Endothelial cell of umbilical vein (primary cell): ENCODE data around the gene ANKFN1. TPM values are rescaled to one million over a fixed set of nuclear protein-coding genes. Genes with fewer than 3 reads are reported as not detected.

Experiments used
- BruUV-seq: library from RNA; stranded (reverse); fragments of 400-500 nt; replicated peaks from 2 replicates; lab custom pipeline; 2021; lab: Mats Ljungman, UMichigan
- CTCF ChIA-PET: fragments of 300-600, 350-600 bp; sonication (Branson Sonifier 250); formaldehyde crosslinking; loops from one replicate; lab custom pipeline; 2021; ENCODE audit warnings: antibody characterized with exemption, inconsistent platforms; lab: Charles Lee
- POLR2A ChIA-PET: fragments of 300-600, 350-600 bp; sonication (Branson Sonifier 250); formaldehyde crosslinking; loops from one replicate; lab custom pipeline; 2021; ENCODE audit warnings: antibody characterized with exemption, inconsistent platforms; lab: Charles Lee
- DNase-seq: peaks from one replicate; pipeline ENCODE4 v3.0.0-alpha.2; 2011; ENCODE audit warnings: low read depth, low spot score
- FAIRE-seq: peaks from 2 replicates; lab custom pipeline; 2011; peaks lifted over from hg19 to GRCh38; lab: Jason Lieb, UNC
- H2AFZ ChIP-seq: 2 replicates; pipeline ENCODE4 v1.6.0; 2012; ENCODE audit warnings: low read depth, low read length, control low read depth, inconsistent platforms
- H3K27ac ChIP-seq: 2 replicates; pipeline ENCODE4 v1.5.1; 2011; ENCODE audit warnings: low read depth, mild to moderate bottlenecking, control low read depth, low read length, moderate library complexity; ENCODE audit not compliant: insufficient read depth
- H3K27me3 ChIP-seq, 2 experiments: 2 replicates each; pipeline versions ENCODE4 v1.6.0 to v1.6.1; 2011; ENCODE audit warnings: low read length in 2 of 2, mixed read lengths in 1 of 2; ENCODE audit not compliant: control insufficient read depth in 2 of 2, insufficient read depth in 2 of 2
- H3K36me3 ChIP-seq, 2 experiments: 2 replicates in 1 of 2; 3 replicates in 1 of 2; pipeline ENCODE4 v1.5.1; 2011; ENCODE audit warnings: low read length in 2 of 2, mild to moderate bottlenecking in 1 of 2, moderate library complexity in 1 of 2; ENCODE audit not compliant: control insufficient read depth in 2 of 2, insufficient read depth in 2 of 2; ENCODE audit errors: extremely low read depth in 1 of 2
- H3K4me1 ChIP-seq: 3 replicates; pipeline ENCODE4 v1.5.1; 2011; ENCODE audit warnings: mild to moderate bottlenecking, low read length; ENCODE audit not compliant: control insufficient read depth, insufficient read depth; ENCODE audit errors: extremely low read depth
- H3K4me2 ChIP-seq: 2 replicates; pipeline ENCODE4 v1.6.1; 2011; ENCODE audit warnings: low read length, control low read depth, mixed read lengths; ENCODE audit not compliant: insufficient read depth
- H3K4me3 ChIP-seq, 3 experiments: fragments of 200-600 bp in 1 of 3; sonication (generic), shearing (Covaris generic) in 1 of 3; replicated peaks in 1 of 3; 2 replicates each; pipeline ENCODE4 v1.5.1; 2011 to 2016; ENCODE audit warnings: control low read depth in 3 of 3, low read length in 3 of 3, mild to moderate bottlenecking in 2 of 3, inconsistent platforms in 1 of 3, low read depth in 1 of 3, moderate library complexity in 1 of 3; ENCODE audit not compliant: insufficient read depth in 1 of 3
- H3K79me2 ChIP-seq: 2 replicates; pipeline ENCODE4 v1.6.0; 2012; ENCODE audit warnings: low read length, inconsistent platforms; ENCODE audit not compliant: control insufficient read depth, insufficient read depth
- H3K9ac ChIP-seq: replicated peaks from 2 replicates; pipeline ENCODE3; 2011; ENCODE audit warnings: low read length, control low read depth; ENCODE audit not compliant: insufficient read depth; ENCODE audit errors: extremely low read depth
- H3K9me1 ChIP-seq: replicated peaks from 3 replicates; pipeline ENCODE4 v1.6.0; 2011; ENCODE audit warnings: mild to moderate bottlenecking, low read length; ENCODE audit not compliant: control insufficient read depth, insufficient read depth; ENCODE audit errors: extremely low read depth
- H3K9me3 ChIP-seq: replicated peaks from 2 replicates; pipeline ENCODE4 v1.5.1; 2012; ENCODE audit warnings: low read length, inconsistent platforms; ENCODE audit not compliant: control insufficient read depth, insufficient read depth
- H4K20me1 ChIP-seq: replicated peaks from 2 replicates; pipeline ENCODE3; 2011; ENCODE audit warnings: mild to moderate bottlenecking, low read length; ENCODE audit not compliant: control insufficient read depth, insufficient read depth; ENCODE audit errors: extremely low read depth
- CTCF ChIP-seq, 2 donors: IDR thresholded peaks; 1 replicate in 1 of 2; 2 replicates in 1 of 2; pipeline ENCODE4 v1.5.1; 2011; ENCODE audit warnings: low read length in 2 of 2, mild to moderate bottlenecking in 2 of 2, moderate library complexity in 2 of 2, control low read depth in 1 of 2, inconsistent platforms in 1 of 2, low read depth in 1 of 2; ENCODE audit not compliant: insufficient read depth in 1 of 2; ENCODE audit errors: extremely low read depth in 1 of 2
- EZH2 ChIP-seq: IDR thresholded peaks from 2 replicates; pipeline ENCODE4 v1.6.1; 2012; ENCODE audit warnings: borderline replicate concordance, low read depth, mild to moderate bottlenecking, moderate library complexity, low read length, inconsistent platforms; ENCODE audit not compliant: severe bottlenecking
- FOS ChIP-seq: IDR thresholded peaks from 2 replicates; pipeline ENCODE4 v1.6.1; 2011; ENCODE audit warnings: mild to moderate bottlenecking, low read length, moderate library complexity, borderline replicate concordance; ENCODE audit not compliant: insufficient read depth
- GATA2 ChIP-seq: IDR thresholded peaks from 2 replicates; pipeline ENCODE4 v1.7.0; 2011; ENCODE audit warnings: low read depth, mild to moderate bottlenecking, moderate library complexity, mixed read lengths, low read length; ENCODE audit not compliant: insufficient read length, insufficient read depth
- JUN ChIP-seq: IDR thresholded peaks from 2 replicates; pipeline ENCODE4 v1.6.1; 2011; ENCODE audit warnings: borderline replicate concordance, low read depth; ENCODE audit not compliant: insufficient read length, insufficient read depth
- MAX ChIP-seq: IDR thresholded peaks from 2 replicates; pipeline ENCODE4 v1.6.1; 2011; ENCODE audit not compliant: insufficient read depth, insufficient read length
- MYC ChIP-seq: IDR thresholded peaks from one replicate; pipeline ENCODE4 v1.6.1; 2011; ENCODE audit warnings: mild to moderate bottlenecking, low read depth, low read length
- POLR2A ChIP-seq: IDR thresholded peaks from 2 replicates; pipeline ENCODE4 v1.6.1; 2012; ENCODE audit warnings: low read depth, mild to moderate bottlenecking, control low read depth, low read length
- POLR2AphosphoS5 ChIP-seq: IDR thresholded peaks from 2 replicates; pipeline ENCODE4 v1.6.1; 2012; ENCODE audit warnings: low read depth, mild to moderate bottlenecking, control low read depth, low read length, moderate library complexity; ENCODE audit not compliant: insufficient read depth
- dilution Hi-C: fragments of 300-500 bp; cut with MboI; formaldehyde crosslinking; loops from one replicate; pipeline ENCODE4 v1.15.0; 2019; ENCODE audit warnings: low sequenced_read_pairs; ENCODE audit not compliant: extremely low pct_ligation_motif_present
- intact Hi-C: fragments of 100-400 bp; cut with micrococcal nuclease; formaldehyde crosslinking; loops from one replicate; pipeline ENCODE4 v1.10.0; 2022
- polyA plus RNA-seq, 4 experiments: library from polyadenylated mRNA; depleted of rRNA in 3 of 4; stranded (reverse) in 3 of 4; unstranded in 1 of 4; fragments of >200 nt; gene quantifications; 2 replicates each; pipeline versions ENCODE4 v1.2.1 to v1.2.3, GENCODE V29; 2011 to 2012; ENCODE audit warnings: missing spikeins in 1 of 4
- total RNA-seq: library from RNA; stranded (reverse); gene quantifications from 2 replicates; pipeline ENCODE4 v1.2.3, GENCODE V29; 2021

Gene ANKFN1
- total and polyA plus RNA-seq, 2 donors (not counting 3 experiments of a cell fraction or from before 2014, with no cell fraction given): 0.15 TPM; not detected in 1

GRCh38 chr17:56110463-56111135 is 42.7 kb upstream of the ANKFN1 start:
- Histone ChIP-seq H3K9me1 (no peaks in the 10 kb centered on the region), H3K9ac (no peak overlapping the region)
- CTCF ChIA-PET: interaction anchor here (1.2 kb wide), 1 partner anchor 367 kb away, joined by 4 read pairs; no protein-coding TSS in a partner anchor

GRCh38 chr17:56111706-56112485 is 41.4 kb upstream of the ANKFN1 start:
- H4K20me1 ChIP-seq: no peaks in the 10 kb centered on the region
- intact Hi-C loops: no loop called here
- ChIA-PET CTCF (interaction anchor here (0.8 to 1.0 kb wide), 3 partner anchors 15 to 604 kb away, joined by 3 to 4 read pairs (median 3); no protein-coding TSS in a partner anchor), POLR2A (no interaction called here)
- no peak overlapping the region for H3K4me2 ChIP-seq
- H3K9me1 ChIP-seq: no peaks in the 10 kb centered on the region
- no peaks in the 10 kb centered on the region for H3K79me2 ChIP-seq
- dilution Hi-C loops: no loop called here
- H3K4me3 ChIP-seq: no peak overlapping the region
- no peak overlapping the region for H3K9ac ChIP-seq
- H3K9me3 ChIP-seq: no peaks in the 10 kb centered on the region
- no TSS peak for BruUV-seq
- DNase-seq (no peak), FAIRE-seq (peak; percentile 28)
- no peak overlapping the region for H2AFZ ChIP-seq
- H3K27ac ChIP-seq: no peak overlapping the region
- TF ChIP-seq POLR2A (no peak), JUN (no peak), CTCF (IDR thresholded peaks at IDR 0.05; ENCODE audit: extremely low read depth in 1 of 2, insufficient read depth in 1 of 2, low read depth in 1 of 2, low read length in 2 of 2) (no peak), MAX (no peak), FOS (no peak), POLR2AphosphoS5 (no peak), GATA2 (no peak), EZH2 (no peak), MYC (no peak)
- no peaks in the 10 kb centered on the region for H3K36me3 ChIP-seq
- H3K4me1 ChIP-seq: no peaks in the 10 kb centered on the region
- no peaks in the 10 kb centered on the region for H3K27me3 ChIP-seq

More at GRCh38 chr17:56110463-56111135, 42.7 kb upstream of the ANKFN1 start:
- TF ChIP-seq GATA2 (no peak), JUN (no peak), EZH2 (no peak), MAX (no peak), POLR2A (no peak)
- intact Hi-C loops: no loop called here
- H3K79me2 ChIP-seq: no peaks in the 10 kb centered on the region
- POLR2A ChIA-PET: no interaction called here
- no peaks in the 10 kb centered on the region for H3K27me3 ChIP-seq
- no peak overlapping the region for H3K27ac ChIP-seq
- no peaks in the 10 kb centered on the region for H3K36me3 ChIP-seq
- DNase-seq (no peak), FAIRE-seq (no peak)
- H3K9me3 ChIP-seq: no peaks in the 10 kb centered on the region
- no peaks in the 10 kb centered on the region for H3K4me1 ChIP-seq
- H2AFZ ChIP-seq: no peak overlapping the region
- no peak overlapping the region for H3K4me2 ChIP-seq
- no peaks in the 10 kb centered on the region for H4K20me1 ChIP-seq
- BruUV-seq: no TSS peak
- no peak overlapping the region for H3K4me3 ChIP-seq
- dilution Hi-C loops: no loop called here
